ENCODE results near the gene NIBAN1. TPM values are rescaled to one million over a fixed set of nuclear protein-coding genes. Genes with fewer than 3 reads are reported as not detected.

Gene NIBAN1
- total RNA-seq = 100 to 1,000 TPM; 209 to 215 TPM

DNA sequence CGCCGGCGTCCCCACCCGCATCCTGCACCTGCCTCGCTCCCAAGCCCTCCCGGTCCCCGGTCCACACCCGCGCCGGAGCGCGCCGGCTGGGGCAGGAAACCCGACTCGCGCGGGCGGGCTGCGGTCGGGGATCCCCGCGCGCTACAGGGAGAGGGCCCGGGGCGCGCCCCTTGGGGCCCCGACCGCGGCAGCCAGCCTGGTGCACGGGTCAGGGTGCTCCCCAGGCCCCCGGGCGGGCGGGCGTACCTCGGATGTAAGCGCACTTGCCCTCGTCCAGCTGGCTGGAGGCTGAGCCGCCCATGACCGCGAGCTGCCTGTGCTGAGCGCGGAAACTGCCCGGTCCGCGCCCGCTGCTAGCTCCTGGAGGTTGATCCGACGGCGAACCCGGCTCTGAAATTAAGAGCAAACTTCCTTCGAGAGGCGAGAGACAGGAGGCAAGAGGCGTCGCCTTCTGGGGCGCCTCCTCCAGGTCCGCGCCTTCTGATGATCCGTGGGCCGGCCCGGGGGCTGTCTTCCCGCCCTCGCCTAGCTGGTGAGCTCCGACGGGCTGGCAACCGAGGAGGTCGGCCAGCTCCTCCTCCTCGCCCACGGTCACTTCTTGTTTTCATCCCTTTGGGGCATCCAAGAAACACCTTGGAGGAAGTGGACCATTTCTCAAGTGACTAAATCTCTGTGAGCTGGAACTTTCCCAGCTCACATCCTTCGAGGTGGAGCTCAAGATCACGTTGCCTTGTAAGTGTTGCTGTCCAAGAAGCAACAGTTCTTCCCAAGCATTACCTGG is at the start of gene NIBAN1:
NIBAN1 (minus strand) TSS at position 453 of the 781 bp plus-strand sequence; CDS start at position 301, 152 bp downstream.
- Histone ChIP-seq H3K4me1 (ENCODE audit: control insufficient read depth in 1 of 2, low read depth in 2 of 2) (peaks cover 5 to 30% of the 10 kb centered on the region in 2 donors), H3K27ac (peak within 1 kb of the TSS; percentile 90 to 96), H3K4me3 (peak within 1 kb of the TSS; percentile 86), H3K36me3 (no peaks in the 10 kb centered on the region), H3K9me3 (no peaks in the 10 kb centered on the region), H3K27me3 (replicated peaks; ENCODE audit: insufficient read depth) (no peaks in the 10 kb centered on the region)
- DNase-seq (ENCODE audit: low spot score) = peak; percentile 51
- TF ChIP-seq, protein P1, sequence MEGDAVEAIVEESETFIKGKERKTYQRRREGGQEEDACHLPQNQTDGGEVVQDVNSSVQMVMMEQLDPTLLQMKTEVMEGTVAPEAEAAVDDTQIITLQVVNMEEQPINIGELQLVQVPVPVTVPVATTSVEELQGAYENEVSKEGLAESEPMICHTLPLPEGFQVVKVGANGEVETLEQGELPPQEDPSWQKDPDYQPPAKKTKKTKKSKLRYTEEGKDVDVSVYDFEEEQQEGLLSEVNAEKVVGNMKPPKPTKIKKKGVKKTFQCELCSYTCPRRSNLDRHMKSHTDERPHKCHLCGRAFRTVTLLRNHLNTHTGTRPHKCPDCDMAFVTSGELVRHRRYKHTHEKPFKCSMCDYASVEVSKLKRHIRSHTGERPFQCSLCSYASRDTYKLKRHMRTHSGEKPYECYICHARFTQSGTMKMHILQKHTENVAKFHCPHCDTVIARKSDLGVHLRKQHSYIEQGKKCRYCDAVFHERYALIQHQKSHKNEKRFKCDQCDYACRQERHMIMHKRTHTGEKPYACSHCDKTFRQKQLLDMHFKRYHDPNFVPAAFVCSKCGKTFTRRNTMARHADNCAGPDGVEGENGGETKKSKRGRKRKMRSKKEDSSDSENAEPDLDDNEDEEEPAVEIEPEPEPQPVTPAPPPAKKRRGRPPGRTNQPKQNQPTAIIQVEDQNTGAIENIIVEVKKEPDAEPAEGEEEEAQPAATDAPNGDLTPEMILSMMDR (IDR thresholded peaks at IDR 0.05) = no peak
- ATAC-seq (ENCODE audit: insufficient number of reproducible peaks, low FRiP score, low read depth) = peak; percentile 52

GRCh38 chr1:185017966-185018365 is 43.7 kb upstream of the NIBAN1 start:
- H3K27me3 ChIP-seq (replicated peaks; ENCODE audit: insufficient read depth) = no peaks in the 10 kb centered on the region
- no peaks in the 10 kb centered on the region for H3K4me1 ChIP-seq (ENCODE audit: control insufficient read depth in 1 of 2, low read depth in 2 of 2)
- no peaks in the 10 kb centered on the region for H3K36me3 ChIP-seq
- H3K4me3 ChIP-seq = no peak overlapping the region
- TF ChIP-seq, protein P1 (IDR thresholded peaks at IDR 0.05) = no peak
- H3K9me3 ChIP-seq = no peaks in the 10 kb centered on the region
- no peak overlapping the region for H3K27ac ChIP-seq
- DNase-seq (ENCODE audit: low spot score) (no peak), ATAC-seq (ENCODE audit: insufficient number of reproducible peaks, low FRiP score, low read depth) (no peak)

DNA sequence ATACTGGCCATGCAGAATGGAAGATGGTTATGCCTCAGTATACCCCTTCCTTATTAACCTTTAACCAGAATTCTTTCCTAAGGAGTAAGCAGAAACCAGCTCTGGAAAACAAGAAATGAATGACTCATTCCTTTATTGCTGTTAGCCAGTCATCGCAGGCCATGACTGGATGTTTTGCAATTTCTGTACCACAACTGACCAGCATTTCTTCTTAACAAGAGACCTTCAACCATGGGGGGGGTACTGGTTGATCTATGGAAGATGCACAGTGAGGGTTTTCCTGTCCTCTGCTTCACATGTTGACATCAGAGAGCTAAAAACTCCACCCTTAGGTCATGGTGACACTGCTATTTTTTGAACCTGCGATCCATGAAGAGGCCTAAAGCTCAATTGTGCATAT is 43.0 kb upstream of the NIBAN1 start:
- Histone ChIP-seq H3K4me1 (ENCODE audit: control insufficient read depth in 1 of 2, low read depth in 2 of 2) (no peaks in the 10 kb centered on the region), H3K27me3 (replicated peaks; ENCODE audit: insufficient read depth) (no peaks in the 10 kb centered on the region), H3K4me3 (no peak overlapping the region), H3K36me3 (no peaks in the 10 kb centered on the region), H3K9me3 (no peaks in the 10 kb centered on the region), H3K27ac (no peak overlapping the region)
- TF ChIP-seq, protein P1 (IDR thresholded peaks at IDR 0.05) = no peak
- peak; percentile 73 for ATAC-seq (ENCODE audit: insufficient number of reproducible peaks, low FRiP score, low read depth)
- DNase-seq (ENCODE audit: low spot score) = no peak

DNA sequence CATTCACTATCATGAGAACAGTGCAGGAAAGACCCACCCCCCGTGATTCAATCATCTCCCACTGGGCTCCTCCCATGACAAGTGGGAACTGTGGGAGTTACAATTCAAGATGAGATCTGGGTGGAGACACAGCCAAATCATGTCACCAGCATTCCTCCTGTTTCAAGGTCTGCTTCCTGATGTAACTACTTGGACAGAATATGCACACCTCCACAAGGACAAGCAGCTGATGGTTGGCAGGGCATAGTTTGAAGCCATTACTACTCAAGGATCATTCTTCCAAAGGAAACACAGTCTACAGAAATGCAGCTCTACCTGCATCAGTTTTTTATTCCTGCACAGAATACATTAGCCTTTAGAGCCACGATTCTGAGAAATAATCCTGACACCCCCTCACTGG is 42.6 kb upstream of the NIBAN1 start:
- no peak for ATAC-seq (ENCODE audit: insufficient number of reproducible peaks, low FRiP score, low read depth)
- TF ChIP-seq, protein P1 (IDR thresholded peaks at IDR 0.05) = no peak
- no peak for DNase-seq (ENCODE audit: low spot score)
- H3K4me3 ChIP-seq = no peak overlapping the region
- no peaks in the 10 kb centered on the region for H3K9me3 ChIP-seq
- H3K36me3 ChIP-seq = no peaks in the 10 kb centered on the region
- H3K27me3 ChIP-seq (replicated peaks; ENCODE audit: insufficient read depth) = no peaks in the 10 kb centered on the region
- H3K27ac ChIP-seq = no peak overlapping the region
- H3K4me1 ChIP-seq (ENCODE audit: control insufficient read depth in 1 of 2, low read depth in 2 of 2) = no peaks in the 10 kb centered on the region

DNA sequence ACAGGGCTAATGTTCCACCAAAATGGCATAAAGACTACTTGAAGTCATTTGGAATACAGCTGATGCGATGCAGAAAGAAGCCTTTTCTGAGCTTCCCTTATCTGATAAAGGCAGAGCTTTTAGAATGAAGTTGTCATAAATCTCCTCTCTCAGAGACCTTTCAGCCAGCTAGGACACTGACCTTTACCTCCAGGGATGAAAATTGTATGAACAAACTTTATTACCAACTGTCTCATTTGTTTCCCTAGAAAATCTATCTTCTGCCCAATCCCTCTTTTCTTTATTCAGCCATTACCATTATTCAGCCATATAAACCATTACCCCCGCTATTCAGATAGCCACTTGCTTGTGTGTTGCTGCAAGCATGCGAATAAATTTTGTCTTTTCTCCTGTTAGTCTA is 41.3 kb upstream of the NIBAN1 start:
- TF ChIP-seq, protein P1 (IDR thresholded peaks at IDR 0.05) = no peak
- DNase-seq (ENCODE audit: low spot score) (no peak), ATAC-seq (ENCODE audit: insufficient number of reproducible peaks, low FRiP score, low read depth) (no peak)
- Histone ChIP-seq H3K27me3 (replicated peaks; ENCODE audit: insufficient read depth) (no peaks in the 10 kb centered on the region), H3K4me1 (ENCODE audit: control insufficient read depth in 1 of 2, low read depth in 2 of 2) (no peaks in the 10 kb centered on the region), H3K4me3 (no peak overlapping the region), H3K27ac (no peak overlapping the region), H3K36me3 (no peaks in the 10 kb centered on the region), H3K9me3 (no peaks in the 10 kb centered on the region)

All from thoracic aorta (tissue), 2 donors.